A549 (cell line): ENCODE results near the gene CLDN17. TPM values are rescaled to one million over a fixed set of nuclear protein-coding genes. Genes with fewer than 3 reads are reported as not detected.

Source experiments
- ATAC-seq, 2 experiments: fragments of 200-7000 bp in 1 of 2; fragments of >200 bp in 1 of 2; cut with Nextera tagmentation in 1 of 2; cut with Tn5 transposase in 1 of 2; 3 replicates each; pipeline versions ENCODE4 v1.8.0 to v1.9.1; 2018 to 2020; ENCODE audit warnings: mild to moderate bottlenecking in 1 of 2, moderate library complexity in 1 of 2
- CTCF ChIA-PET: fragments of 300-600 bp; sonication (Branson Sonifier 250); formaldehyde crosslinking; extraction: SDS; loops from one replicate; lab custom pipeline; 2021; ENCODE audit warnings: antibody characterized with exemption, inconsistent platforms; lab: Yijun Ruan, JAX
- POLR2A ChIA-PET: fragments of 350-600 bp; formaldehyde crosslinking; extraction: SDS; loops from one replicate; lab custom pipeline; 2021; ENCODE audit warnings: antibody characterized with exemption, inconsistent platforms; lab: Yijun Ruan, JAX
- DNase-seq, 2 experiments: peaks; one replicate each; pipeline versions ENCODE4 v3.0.0 to v3.0.0-alpha.2; 2011 to 2016; ENCODE audit warnings: low read depth in 1 of 2, low spot score in 1 of 2
- FAIRE-seq: peaks from 2 replicates; lab custom pipeline; 2011; peaks lifted over from hg19 to GRCh38; lab: Jason Lieb, UNC
- H3K27ac ChIP-seq, 2 experiments: fragments of >200 bp; sonication (Bioruptor Twin); formaldehyde crosslinking; 3 replicates each; pipeline ENCODE4 v1.5.1; 2016 to 2017
- H3K4me1 ChIP-seq: fragments of >200 bp; sonication (Bioruptor Twin); formaldehyde crosslinking; 3 replicates; pipeline ENCODE4 v1.6.1; 2016
- H3K4me2 ChIP-seq: fragments of >200 bp; sonication (Bioruptor Twin); formaldehyde crosslinking; 3 replicates; pipeline ENCODE4 v1.6.1; 2016
- H3K4me3 ChIP-seq: fragments of >200 bp; sonication (Bioruptor Twin); formaldehyde crosslinking; 3 replicates; pipeline ENCODE4 v1.5.1; 2016
- H3K9me3 ChIP-seq: fragments of >200 bp; sonication (Bioruptor Twin); formaldehyde crosslinking; 3 replicates; pipeline ENCODE4 v1.6.1; 2016
- BHLHE40 ChIP-seq: IDR thresholded peaks from 2 replicates; pipeline ENCODE4 v1.6.1; 2012; ENCODE audit warnings: low read depth, low read length, inconsistent platforms
- CBX2 ChIP-seq: fragments of 200-600 bp; sonication (generic); IDR thresholded peaks from 2 replicates; pipeline ENCODE4 v1.6.1; 2016; ENCODE audit warnings: low read depth, mild to moderate bottlenecking, borderline replicate concordance
- CBX8 ChIP-seq: fragments of 200-600 bp; sonication (generic); IDR thresholded peaks from 2 replicates; pipeline ENCODE4 v1.6.1; 2016
- EHF ChIP-seq: fragments of 250-450 bp; sonication (Bioruptor Pico); IDR thresholded peaks from 2 replicates; pipeline ENCODE4 v1.5.0; 2020; ENCODE audit warnings: mild to moderate bottlenecking
- EP300 ChIP-seq, 2 experiments: fragments of >200 bp; sonication (Bioruptor Twin); formaldehyde crosslinking; IDR thresholded peaks; 2 replicates in 1 of 2; 3 replicates in 1 of 2; pipeline ENCODE4 v1.6.1; 2016 to 2017
- ESRRA ChIP-seq: fragments of 150-350 bp; IDR thresholded peaks from 2 replicates; pipeline ENCODE4 v1.6.1; 2014; ENCODE audit warnings: mild to moderate bottlenecking, low read length, borderline replicate concordance
- FOSB ChIP-seq: fragments of 250-450 bp; sonication (Bioruptor Pico); IDR thresholded peaks from 2 replicates; pipeline ENCODE4 v1.5.0; 2020; ENCODE audit warnings: mild to moderate bottlenecking, moderate library complexity
- HDAC2 ChIP-seq: fragments of 200-600 bp; sonication (generic); IDR thresholded peaks from 2 replicates; pipeline ENCODE4 v1.6.1; 2016
- HEYL ChIP-seq: fragments of 250-450 bp; sonication (Bioruptor Pico); IDR thresholded peaks from 2 replicates; pipeline ENCODE4 v1.8.0; 2021; ENCODE audit warnings: mild to moderate bottlenecking, moderate library complexity
- HOXA7 ChIP-seq: fragments of 250-450 bp; sonication (Bioruptor Pico); IDR thresholded peaks from 2 replicates; pipeline ENCODE4 v1.5.0; 2020; ENCODE audit warnings: mild to moderate bottlenecking, moderate library complexity
- JUN ChIP-seq, 2 experiments: fragments of >200 bp; sonication (Bioruptor Twin); formaldehyde crosslinking; IDR thresholded peaks; 2 replicates in 1 of 2; 3 replicates in 1 of 2; pipeline ENCODE4 v1.6.1; 2016 to 2017
- KDM1A ChIP-seq: fragments of 200-600 bp; sonication (generic); IDR thresholded peaks from 2 replicates; pipeline ENCODE4 v1.6.1; 2016; ENCODE audit warnings: low read depth, mild to moderate bottlenecking
- MYC ChIP-seq: IDR thresholded peaks from 2 replicates; pipeline ENCODE4 v1.6.1; 2012; ENCODE audit warnings: mild to moderate bottlenecking, inconsistent platforms, low read length, improper control_type of control experiment, borderline replicate concordance
- NPAS2 ChIP-seq: fragments of 250-450 bp; sonication (Bioruptor Pico); IDR thresholded peaks from 2 replicates; pipeline ENCODE4 v1.8.0; 2022; ENCODE audit warnings: mild to moderate bottlenecking, moderate library complexity, borderline replicate concordance
- PHF8 ChIP-seq: fragments of 200-600 bp; sonication (generic); IDR thresholded peaks from 2 replicates; pipeline ENCODE4 v1.6.1; 2016; ENCODE audit warnings: low read depth, mild to moderate bottlenecking, antibody characterized with exemption, moderate library complexity, borderline replicate concordance
- POLR2AphosphoS2 ChIP-seq: conservative IDR thresholded peaks from 2 replicates; pipeline ENCODE4 v1.6.1; 2012; ENCODE audit warnings: low read length, improper control_type of control experiment, inconsistent platforms
- RAD21 ChIP-seq, 2 experiments: fragments of >200 bp in 1 of 2; sonication (Bioruptor Twin) in 1 of 2; formaldehyde crosslinking in 1 of 2; IDR thresholded peaks in 1 of 2; conservative IDR thresholded peaks in 1 of 2; 2 replicates in 1 of 2; 3 replicates in 1 of 2; pipeline ENCODE4 v1.6.1; 2012 to 2018; ENCODE audit warnings: inconsistent platforms in 1 of 2
- RARB ChIP-seq: fragments of 250-450 bp; sonication (Bioruptor Pico); IDR thresholded peaks from 2 replicates; pipeline ENCODE4 v1.8.0; 2021; ENCODE audit warnings: mild to moderate bottlenecking, moderate library complexity
- RCOR1 ChIP-seq: fragments of 150-350 bp; IDR thresholded peaks from 2 replicates; pipeline ENCODE4 v1.6.1; 2014; ENCODE audit warnings: antibody characterized with exemption, low read length, low read depth
- RNF2 ChIP-seq: fragments of 200-600 bp; sonication (generic); IDR thresholded peaks from 2 replicates; pipeline ENCODE4 v1.6.1; 2016; ENCODE audit warnings: low read depth, mild to moderate bottlenecking, antibody characterized with exemption, moderate library complexity, borderline replicate concordance
- SMC3 ChIP-seq: fragments of >200 bp; sonication (Bioruptor Twin); formaldehyde crosslinking; IDR thresholded peaks from 3 replicates; pipeline ENCODE4 v1.6.1; 2018; ENCODE audit warnings: inconsistent platforms
- TFCP2L1 ChIP-seq: fragments of 250-450 bp; sonication (Bioruptor Pico); IDR thresholded peaks from 2 replicates; pipeline ENCODE4 v1.5.0; 2021; ENCODE audit warnings: mild to moderate bottlenecking
- TP53 ChIP-seq: fragments of 250-450 bp; sonication (Bioruptor Pico); IDR thresholded peaks from 2 replicates; pipeline ENCODE4 v1.5.0; 2021; ENCODE audit warnings: mild to moderate bottlenecking, moderate library complexity
- whole genome bisulfite sequencing: methylation state at CpG from one replicate; pipeline ENCODE4 v1.1.6; 2017; ENCODE audit errors: missing lambda C conversion rate; 5-methylcytosine and 5-hydroxymethylcytosine counted together
- polyA plus RNA-seq, 4 experiments: library from polyadenylated mRNA; depleted of rRNA in 3 of 4; stranded (reverse); fragments of >200 nt; fragmentation: RNase III in 1 of 4; extraction: RNeasy Plus Mini Kit Qiagen cat#74134 plus additional on column Dnase treatment in 1 of 4; gene quantifications; 2 replicates in 3 of 4; 3 replicates in 1 of 4; pipeline ENCODE4 v1.2.3, GENCODE V29; 2011 to 2017
- TF ChIP-seq, protein P1 (sequence below): IDR thresholded peaks from 2 replicates; pipeline ENCODE4 v1.6.1; 2012
- TF ChIP-seq, protein P2 (sequence below): fragments of 200-600 bp; sonication (generic); IDR thresholded peaks from 2 replicates; pipeline ENCODE4 v1.6.1; 2016; ENCODE audit warnings: antibody characterized with exemption, mild to moderate bottlenecking, moderate library complexity
- TF ChIP-seq, protein P3 (sequence below): fragments of 250-450 bp; sonication (Bioruptor Pico); IDR thresholded peaks from 2 replicates; pipeline ENCODE4 v1.5.0; 2021; ENCODE audit warnings: mild to moderate bottlenecking, moderate library complexity, borderline replicate concordance
- TF ChIP-seq, protein P4 (sequence below): fragments of >200 bp; sonication (Bioruptor Twin); formaldehyde crosslinking; IDR thresholded peaks from 3 replicates; pipeline ENCODE4 v1.6.1; 2016
- TF ChIP-seq, protein P5 (sequence below): fragments of 450-650 bp; IDR thresholded peaks from 2 replicates; pipeline ENCODE4 v1.6.1; 2014; ENCODE audit warnings: antibody characterized with exemption

CLDN17 gene
- polyA plus RNA-seq, 2 of the 4 experiments (the other 2 are of a cell fraction) = not detected

DNA sequence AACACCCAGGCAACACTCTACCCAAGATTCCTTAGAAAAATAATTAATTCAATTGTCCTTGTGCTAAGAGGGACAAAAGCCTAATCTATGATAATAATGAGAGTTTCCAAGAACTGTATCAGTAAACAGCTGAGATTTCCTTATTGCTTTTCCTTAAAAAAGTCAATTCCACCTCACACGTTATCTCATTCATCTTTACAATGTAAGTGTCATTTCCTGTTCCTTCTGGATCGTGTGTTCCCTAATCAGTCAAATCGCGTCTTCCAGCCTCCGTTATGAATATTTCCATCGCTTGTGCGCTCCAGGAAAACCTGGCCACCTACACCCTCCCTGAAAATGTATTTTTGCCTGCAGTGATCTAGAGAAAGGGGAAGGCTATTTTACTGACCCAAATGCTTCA lies 23.9 kb upstream of the CLDN17 start:
- WGBS = 47% methylated on average over 7 of the region's 7 CpGs
- POLR2A ChIA-PET = no interaction called here
- no peak for ATAC-seq
- Histone ChIP-seq H3K9me3 (no peaks in the 10 kb centered on the region), H3K27ac (no peak overlapping the region), H3K4me2 (no peak overlapping the region), H3K4me1 (no peaks in the 10 kb centered on the region), H3K4me3 (no peak overlapping the region)
- no peak for DNase-seq
- TF ChIP-seq, protein P1, sequence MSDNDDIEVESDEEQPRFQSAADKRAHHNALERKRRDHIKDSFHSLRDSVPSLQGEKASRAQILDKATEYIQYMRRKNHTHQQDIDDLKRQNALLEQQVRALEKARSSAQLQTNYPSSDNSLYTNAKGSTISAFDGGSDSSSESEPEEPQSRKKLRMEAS = no peak
- no peak for TF ChIP-seq POLR2AphosphoS2
- TF ChIP-seq RARB (CRISPR knock-in tag) = no peak
- no peak for TF ChIP-seq KDM1A
- TF ChIP-seq, protein P2, sequence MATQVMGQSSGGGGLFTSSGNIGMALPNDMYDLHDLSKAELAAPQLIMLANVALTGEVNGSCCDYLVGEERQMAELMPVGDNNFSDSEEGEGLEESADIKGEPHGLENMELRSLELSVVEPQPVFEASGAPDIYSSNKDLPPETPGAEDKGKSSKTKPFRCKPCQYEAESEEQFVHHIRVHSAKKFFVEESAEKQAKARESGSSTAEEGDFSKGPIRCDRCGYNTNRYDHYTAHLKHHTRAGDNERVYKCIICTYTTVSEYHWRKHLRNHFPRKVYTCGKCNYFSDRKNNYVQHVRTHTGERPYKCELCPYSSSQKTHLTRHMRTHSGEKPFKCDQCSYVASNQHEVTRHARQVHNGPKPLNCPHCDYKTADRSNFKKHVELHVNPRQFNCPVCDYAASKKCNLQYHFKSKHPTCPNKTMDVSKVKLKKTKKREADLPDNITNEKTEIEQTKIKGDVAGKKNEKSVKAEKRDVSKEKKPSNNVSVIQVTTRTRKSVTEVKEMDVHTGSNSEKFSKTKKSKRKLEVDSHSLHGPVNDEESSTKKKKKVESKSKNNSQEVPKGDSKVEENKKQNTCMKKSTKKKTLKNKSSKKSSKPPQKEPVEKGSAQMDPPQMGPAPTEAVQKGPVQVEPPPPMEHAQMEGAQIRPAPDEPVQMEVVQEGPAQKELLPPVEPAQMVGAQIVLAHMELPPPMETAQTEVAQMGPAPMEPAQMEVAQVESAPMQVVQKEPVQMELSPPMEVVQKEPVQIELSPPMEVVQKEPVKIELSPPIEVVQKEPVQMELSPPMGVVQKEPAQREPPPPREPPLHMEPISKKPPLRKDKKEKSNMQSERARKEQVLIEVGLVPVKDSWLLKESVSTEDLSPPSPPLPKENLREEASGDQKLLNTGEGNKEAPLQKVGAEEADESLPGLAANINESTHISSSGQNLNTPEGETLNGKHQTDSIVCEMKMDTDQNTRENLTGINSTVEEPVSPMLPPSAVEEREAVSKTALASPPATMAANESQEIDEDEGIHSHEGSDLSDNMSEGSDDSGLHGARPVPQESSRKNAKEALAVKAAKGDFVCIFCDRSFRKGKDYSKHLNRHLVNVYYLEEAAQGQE = no peak
- no peak for TF ChIP-seq RNF2
- no peak for TF ChIP-seq CBX2
- TF ChIP-seq PHF8 = no peak
- no peak for TF ChIP-seq CBX8
- TF ChIP-seq RCOR1 = no peak
- TF ChIP-seq, protein P3, sequence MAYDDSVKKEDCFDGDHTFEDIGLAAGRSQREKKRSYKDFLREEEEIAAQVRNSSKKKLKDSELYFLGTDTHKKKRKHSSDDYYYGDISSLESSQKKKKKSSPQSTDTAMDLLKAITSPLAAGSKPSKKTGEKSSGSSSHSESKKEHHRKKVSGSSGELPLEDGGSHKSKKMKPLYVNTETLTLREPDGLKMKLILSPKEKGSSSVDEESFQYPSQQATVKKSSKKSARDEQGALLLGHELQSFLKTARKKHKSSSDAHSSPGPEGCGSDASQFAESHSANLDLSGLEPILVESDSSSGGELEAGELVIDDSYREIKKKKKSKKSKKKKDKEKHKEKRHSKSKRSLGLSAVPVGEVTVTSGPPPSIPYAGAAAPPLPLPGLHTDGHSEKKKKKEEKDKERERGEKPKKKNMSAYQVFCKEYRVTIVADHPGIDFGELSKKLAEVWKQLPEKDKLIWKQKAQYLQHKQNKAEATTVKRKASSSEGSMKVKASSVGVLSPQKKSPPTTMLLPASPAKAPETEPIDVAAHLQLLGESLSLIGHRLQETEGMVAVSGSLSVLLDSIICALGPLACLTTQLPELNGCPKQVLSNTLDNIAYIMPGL (CRISPR knock-in tag) = no peak
- no peak for TF ChIP-seq JUN (IDR thresholded peaks at IDR 0.05)
- no peak for TF ChIP-seq FOSB (CRISPR knock-in tag)
- no peak for TF ChIP-seq ESRRA
- TF ChIP-seq RAD21 (conservative IDR thresholded peaks at IDR 0.05 in 1 of 2, IDR thresholded peaks at IDR 0.05 in 1 of 2) = no peak
- CTCF ChIA-PET = no interaction called here
- FAIRE-seq = no peak

DNA sequence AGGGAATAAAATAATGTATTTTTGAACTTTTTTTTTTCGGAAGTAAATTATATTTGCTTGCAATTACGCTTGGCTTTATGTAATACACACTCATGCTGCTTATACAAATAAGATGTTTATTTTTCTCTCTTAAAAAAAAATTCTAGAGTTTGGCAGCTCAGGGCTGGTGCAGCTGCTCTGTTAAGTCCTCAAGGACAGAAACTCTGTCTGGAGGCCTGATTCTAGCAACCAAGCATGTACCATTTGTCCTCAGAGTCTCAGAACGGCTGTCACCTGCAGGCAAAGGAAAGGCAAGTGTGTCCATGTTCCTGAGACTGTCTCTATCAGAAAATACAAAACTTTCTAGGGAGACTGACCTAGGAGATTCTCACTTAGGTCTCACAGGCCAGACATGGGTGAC lies 23.2 kb upstream of the CLDN17 start:
- Histone ChIP-seq H3K9me3 (no peaks in the 10 kb centered on the region), H3K4me2 (no peak overlapping the region), H3K4me1 (no peaks in the 10 kb centered on the region), H3K27ac (no peak overlapping the region), H3K4me3 (no peak overlapping the region)
- DNase-seq (no peak), ATAC-seq (no peak), FAIRE-seq (no peak)
- TF ChIP-seq RARB (CRISPR knock-in tag) (no peak), HDAC2 (no peak), HEYL (no peak), MYC (no peak)
- ChIA-PET POLR2A (no interaction called here), CTCF (no interaction called here)
- under 1% methylated on average over 3 of the region's 3 CpGs for WGBS

DNA sequence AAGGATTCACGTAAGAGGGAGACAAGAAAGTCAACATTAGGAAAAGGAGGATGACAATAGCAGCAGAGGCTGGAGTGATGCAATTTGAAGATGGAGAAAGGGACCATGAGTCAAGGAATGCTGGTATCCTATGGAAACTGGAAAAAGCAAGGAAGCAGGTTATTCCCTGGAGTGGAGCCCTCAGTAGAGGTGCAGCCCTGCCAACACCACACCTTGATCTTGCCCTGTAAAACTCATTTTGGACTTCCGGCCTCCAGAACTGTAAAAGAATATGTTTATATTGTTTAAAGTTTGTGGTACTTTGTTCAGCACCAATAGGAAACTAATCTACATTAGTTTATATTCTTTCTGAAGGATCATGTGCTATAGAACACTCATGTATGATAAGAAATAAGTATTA lies 19.6 kb upstream of the CLDN17 start:
- Histone ChIP-seq H3K4me2 (no peak overlapping the region), H3K4me3 (no peak overlapping the region), H3K4me1 (no peaks in the 10 kb centered on the region), H3K27ac (no peak overlapping the region), H3K9me3 (no peaks in the 10 kb centered on the region)
- FAIRE-seq = no peak
- ATAC-seq = no peak
- WGBS = 2% methylated on average over 2 of the region's 2 CpGs
- ChIA-PET POLR2A (no interaction called here), CTCF (interaction anchor here (0.6 kb wide), 1 partner anchor 462 kb away, joined by 3 read pairs; no protein-coding TSS in a partner anchor)
- TF ChIP-seq TFCP2L1 (CRISPR knock-in tag) (no peak), EHF (no peak), NPAS2 (CRISPR knock-in tag) (no peak), RAD21 (conservative IDR thresholded peaks at IDR 0.05 in 1 of 2, IDR thresholded peaks at IDR 0.05 in 1 of 2) (no peak), HOXA7 (CRISPR knock-in tag) (no peak), EP300 (IDR thresholded peaks at IDR 0.05) (no peak), TP53 (CRISPR knock-in tag) (no peak), SMC3 (no peak), RARB (CRISPR knock-in tag) (no peak), BHLHE40 (no peak)
- TF ChIP-seq, protein P4, sequence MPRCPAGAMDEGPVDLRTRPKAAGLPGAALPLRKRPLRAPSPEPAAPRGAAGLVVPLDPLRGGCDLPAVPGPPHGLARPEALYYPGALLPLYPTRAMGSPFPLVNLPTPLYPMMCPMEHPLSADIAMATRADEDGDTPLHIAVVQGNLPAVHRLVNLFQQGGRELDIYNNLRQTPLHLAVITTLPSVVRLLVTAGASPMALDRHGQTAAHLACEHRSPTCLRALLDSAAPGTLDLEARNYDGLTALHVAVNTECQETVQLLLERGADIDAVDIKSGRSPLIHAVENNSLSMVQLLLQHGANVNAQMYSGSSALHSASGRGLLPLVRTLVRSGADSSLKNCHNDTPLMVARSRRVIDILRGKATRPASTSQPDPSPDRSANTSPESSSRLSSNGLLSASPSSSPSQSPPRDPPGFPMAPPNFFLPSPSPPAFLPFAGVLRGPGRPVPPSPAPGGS = no peak
- TF ChIP-seq, protein P5, sequence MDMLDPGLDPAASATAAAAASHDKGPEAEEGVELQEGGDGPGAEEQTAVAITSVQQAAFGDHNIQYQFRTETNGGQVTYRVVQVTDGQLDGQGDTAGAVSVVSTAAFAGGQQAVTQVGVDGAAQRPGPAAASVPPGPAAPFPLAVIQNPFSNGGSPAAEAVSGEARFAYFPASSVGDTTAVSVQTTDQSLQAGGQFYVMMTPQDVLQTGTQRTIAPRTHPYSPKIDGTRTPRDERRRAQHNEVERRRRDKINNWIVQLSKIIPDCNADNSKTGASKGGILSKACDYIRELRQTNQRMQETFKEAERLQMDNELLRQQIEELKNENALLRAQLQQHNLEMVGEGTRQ = no peak
- DNase-seq = no peak
